Measurements from ENCODE around the gene FOXO3.

DNA sequence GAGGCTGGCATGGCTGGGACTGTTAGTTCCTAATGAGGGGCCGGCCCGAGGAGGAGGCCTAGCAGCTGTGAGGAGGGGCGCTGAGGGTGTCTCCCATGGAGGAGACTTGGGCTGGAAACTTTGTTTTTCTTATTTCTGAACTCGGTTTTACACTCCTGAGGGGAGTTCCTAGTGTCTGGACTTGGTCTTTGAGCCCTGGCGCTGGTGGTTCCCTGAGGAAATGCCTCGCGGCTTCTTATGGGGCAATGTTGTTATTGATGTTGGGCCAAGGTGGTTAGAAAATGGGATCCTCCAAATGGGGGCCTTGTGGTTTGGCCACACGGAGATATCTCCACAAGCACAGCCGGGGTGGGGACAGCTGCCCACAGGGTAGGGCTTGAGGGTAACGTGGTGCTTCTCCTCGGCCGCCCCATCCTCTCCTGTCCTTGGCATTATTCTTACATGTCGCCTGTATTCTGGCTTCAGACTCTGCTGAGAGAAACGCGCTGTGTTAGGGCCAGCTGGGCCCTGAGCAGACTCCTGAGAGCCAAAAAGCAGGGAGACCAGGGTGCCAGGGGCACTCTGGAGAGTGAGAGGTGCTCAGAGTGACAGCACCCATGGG lies 136.9 kb downstream of the FOXO3 start:
- TF ChIP-seq, protein P1, sequence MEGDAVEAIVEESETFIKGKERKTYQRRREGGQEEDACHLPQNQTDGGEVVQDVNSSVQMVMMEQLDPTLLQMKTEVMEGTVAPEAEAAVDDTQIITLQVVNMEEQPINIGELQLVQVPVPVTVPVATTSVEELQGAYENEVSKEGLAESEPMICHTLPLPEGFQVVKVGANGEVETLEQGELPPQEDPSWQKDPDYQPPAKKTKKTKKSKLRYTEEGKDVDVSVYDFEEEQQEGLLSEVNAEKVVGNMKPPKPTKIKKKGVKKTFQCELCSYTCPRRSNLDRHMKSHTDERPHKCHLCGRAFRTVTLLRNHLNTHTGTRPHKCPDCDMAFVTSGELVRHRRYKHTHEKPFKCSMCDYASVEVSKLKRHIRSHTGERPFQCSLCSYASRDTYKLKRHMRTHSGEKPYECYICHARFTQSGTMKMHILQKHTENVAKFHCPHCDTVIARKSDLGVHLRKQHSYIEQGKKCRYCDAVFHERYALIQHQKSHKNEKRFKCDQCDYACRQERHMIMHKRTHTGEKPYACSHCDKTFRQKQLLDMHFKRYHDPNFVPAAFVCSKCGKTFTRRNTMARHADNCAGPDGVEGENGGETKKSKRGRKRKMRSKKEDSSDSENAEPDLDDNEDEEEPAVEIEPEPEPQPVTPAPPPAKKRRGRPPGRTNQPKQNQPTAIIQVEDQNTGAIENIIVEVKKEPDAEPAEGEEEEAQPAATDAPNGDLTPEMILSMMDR (IDR thresholded peaks at IDR 0.05; ENCODE audit: extremely low read depth in 1 of 2, insufficient read depth in 1 of 2, low read depth in 1 of 2, low read length in 2 of 2), result no peak
- TF ChIP-seq EZH2 (IDR thresholded peaks at IDR 0.05; ENCODE audit: borderline replicate concordance, low read depth, low read length, severe bottlenecking) (no peak), POLR2A (IDR thresholded peaks at IDR 0.05; ENCODE audit: low read depth, low read length) (no peak)
- TF ChIP-seq, protein P2, sequence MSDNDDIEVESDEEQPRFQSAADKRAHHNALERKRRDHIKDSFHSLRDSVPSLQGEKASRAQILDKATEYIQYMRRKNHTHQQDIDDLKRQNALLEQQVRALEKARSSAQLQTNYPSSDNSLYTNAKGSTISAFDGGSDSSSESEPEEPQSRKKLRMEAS (IDR thresholded peaks at IDR 0.05; ENCODE audit: insufficient read depth, insufficient read length), result no peak
